ENCODE data around the gene LRRC45. TPM values are rescaled to one million over a fixed set of nuclear protein-coding genes. Genes with fewer than 3 reads are reported as not detected.

The LRRC45 gene
- total RNA-seq, 1 donor from 2014 or later: 8.2 TPM

- no peaks in the 10 kb centered on the region for H3K27me3 Mint-ChIP-seq (ENCODE audit: low read depth)
Observed at GRCh38 chr17:82013772-82014321, 9.3 kb upstream of the LRRC45 start.

GRCh38 chr17:82014432-82014831 lies 8.7 kb upstream of the LRRC45 start:
- no peak for TF ChIP-seq CTCF (IDR thresholded peaks at IDR 0.05)
- Mint-ChIP-seq H3K9me3 (ENCODE audit: low read depth) (no peaks in the 10 kb centered on the region), H3K36me3 (ENCODE audit: low read depth) (no peaks in the 10 kb centered on the region), H3K4me3 (ENCODE audit: unreplicated experiment) (no peak overlapping the region), H3K27me3 (ENCODE audit: low read depth) (no peaks in the 10 kb centered on the region), H3K27ac (ENCODE audit: unreplicated experiment) (no peak overlapping the region), H3K4me1 (ENCODE audit: low read depth) (no peaks in the 10 kb centered on the region)
- no peak for DNase-seq (ENCODE audit: low spot score)

More at GRCh38 chr17:82013772-82014321, 9.3 kb upstream of the LRRC45 start:
- H3K4me3 Mint-ChIP-seq (ENCODE audit: unreplicated experiment): no peak overlapping the region
- no peak for TF ChIP-seq CTCF (IDR thresholded peaks at IDR 0.05)
- H3K4me1 Mint-ChIP-seq (ENCODE audit: low read depth): no peaks in the 10 kb centered on the region
- no peaks in the 10 kb centered on the region for H3K9me3 Mint-ChIP-seq (ENCODE audit: low read depth)
- no peaks in the 10 kb centered on the region for H3K36me3 Mint-ChIP-seq (ENCODE audit: low read depth)
- no peak for DNase-seq (ENCODE audit: low spot score)
- no peak overlapping the region for H3K27ac Mint-ChIP-seq (ENCODE audit: unreplicated experiment)

GRCh38 chr17:82014971-82015310 lies 8.2 kb upstream of the LRRC45 start:
- no peak for TF ChIP-seq CTCF (IDR thresholded peaks at IDR 0.05)
- H3K36me3 Mint-ChIP-seq (ENCODE audit: low read depth): no peaks in the 10 kb centered on the region
- H3K4me1 Mint-ChIP-seq (ENCODE audit: low read depth): no peaks in the 10 kb centered on the region
- H3K27ac Mint-ChIP-seq (ENCODE audit: unreplicated experiment): no peak overlapping the region
- H3K27me3 Mint-ChIP-seq (ENCODE audit: low read depth): no peaks in the 10 kb centered on the region
- no peaks in the 10 kb centered on the region for H3K9me3 Mint-ChIP-seq (ENCODE audit: low read depth)
- H3K4me3 Mint-ChIP-seq (ENCODE audit: unreplicated experiment): no peak overlapping the region
- DNase-seq (ENCODE audit: low spot score): no peak

GRCh38 chr17:82015311-82015971 lies 7.7 kb upstream of the LRRC45 start:
- no peaks in the 10 kb centered on the region for H3K27me3 Mint-ChIP-seq (ENCODE audit: low read depth)
- H3K36me3 Mint-ChIP-seq (ENCODE audit: low read depth): no peaks in the 10 kb centered on the region
- H3K9me3 Mint-ChIP-seq (ENCODE audit: low read depth): no peaks in the 10 kb centered on the region
- H3K4me1 Mint-ChIP-seq (ENCODE audit: low read depth): no peaks in the 10 kb centered on the region
- H3K4me3 Mint-ChIP-seq (ENCODE audit: unreplicated experiment): no peak overlapping the region
- no peak for TF ChIP-seq CTCF (IDR thresholded peaks at IDR 0.05)
- no peak for DNase-seq (ENCODE audit: low spot score)
- H3K27ac Mint-ChIP-seq (ENCODE audit: unreplicated experiment): no peak overlapping the region

- DNase-seq (ENCODE audit: low spot score): no peak
- H3K9me3 Mint-ChIP-seq (ENCODE audit: low read depth): no peaks in the 10 kb centered on the region
- no peaks in the 10 kb centered on the region for H3K27me3 Mint-ChIP-seq (ENCODE audit: low read depth)
- H3K4me1 Mint-ChIP-seq (ENCODE audit: low read depth): peaks cover under 1% of the 10 kb centered on the region
- no peak overlapping the region for H3K4me3 Mint-ChIP-seq (ENCODE audit: unreplicated experiment)
- TF ChIP-seq CTCF (IDR thresholded peaks at IDR 0.05): no peak
- no peak overlapping the region for H3K27ac Mint-ChIP-seq (ENCODE audit: unreplicated experiment)
- no peaks in the 10 kb centered on the region for H3K36me3 Mint-ChIP-seq (ENCODE audit: low read depth)
Observed at GRCh38 chr17:82016061-82016874, 6.8 kb upstream of the LRRC45 start.
